HepG2 (cell line): Measurements from ENCODE around the gene AK8. TPM values are rescaled to one million over a fixed set of nuclear protein-coding genes. Genes with fewer than 3 reads are reported as not detected.

Experiments
- ERF ChIP-seq: IDR thresholded peaks from 2 replicates; pipeline ENCODE4 v1.6.1; 2018; ENCODE audit warnings: missing biosample characterization, missing genetic modification reagents
- HNF1A ChIP-seq, 2 experiments: sonication (generic) in 1 of 2; formaldehyde crosslinking in 1 of 2; IDR thresholded peaks; 2 replicates each; pipeline versions ENCODE4 v1.4.0 to v1.6.1; 2016 to 2020; ENCODE audit warnings: borderline replicate concordance in 1 of 2, low read depth in 1 of 2, mild to moderate bottlenecking in 1 of 2, missing genetic modification reagents in 1 of 2
- IKZF4 ChIP-seq: sonication (generic); formaldehyde crosslinking; IDR thresholded peaks from 2 replicates; pipeline ENCODE4 v1.5.1; 2020; ENCODE audit warnings: borderline replicate concordance, mild to moderate bottlenecking, low read depth, missing genetic modification reagents; ENCODE audit errors: not compliant biosample characterization
- KLF6 ChIP-seq: IDR thresholded peaks from 2 replicates; pipeline ENCODE4 v1.8.0; 2016; ENCODE audit warnings: missing biosample characterization, missing genetic modification reagents
- STAG1 ChIP-seq: sonication (generic); formaldehyde crosslinking; IDR thresholded peaks from 2 replicates; pipeline ENCODE4 v1.4.0; 2020; ENCODE audit warnings: missing genetic modification reagents
- YEATS2 ChIP-seq: sonication (generic); formaldehyde crosslinking; IDR thresholded peaks from 2 replicates; pipeline ENCODE4 v1.4.0; 2020; ENCODE audit warnings: missing genetic modification reagents, borderline replicate concordance
- ZBTB21 ChIP-seq: sonication (generic); formaldehyde crosslinking; IDR thresholded peaks from 2 replicates; pipeline ENCODE4 v1.4.0; 2020; ENCODE audit warnings: missing genetic modification reagents
- ZNF230 ChIP-seq: sonication (generic); formaldehyde crosslinking; IDR thresholded peaks from 2 replicates; pipeline ENCODE4 v1.4.0; 2020; ENCODE audit warnings: mild to moderate bottlenecking, missing genetic modification reagents
- polyA plus RNA-seq, 8 experiments: library from polyadenylated mRNA; depleted of rRNA in 3 of 8; stranded (reverse) in 7 of 8; unstranded in 1 of 8; fragments of >200 nt; fragmentation: Illumina TruSeq in 4 of 8; extraction: Trizol in 4 of 8; gene quantifications; 2 replicates each; pipeline versions ENCODE4 v1.2.1 to v1.2.3, GENCODE V29; 2011 to 2016; ENCODE audit warnings: low read depth in 4 of 8, missing spikeins in 1 of 8, mixed read lengths in 1 of 8; ENCODE audit not compliant: insufficient read depth in 1 of 8
- total RNA-seq, 5 experiments: library from RNA; depleted of rRNA; stranded (reverse); fragments of >200 nt; fragmentation: Illumina TruSeq; extraction: Trizol; gene quantifications; 2 replicates each; pipeline ENCODE4 v1.2.3, GENCODE V29; 2016; ENCODE audit warnings: low read depth in 1 of 5
- TF ChIP-seq, protein P1 (sequence below): fragments of 450-650 bp; IDR thresholded peaks from 2 replicates; pipeline ENCODE4 v1.6.1; 2017
- TF ChIP-seq, protein P2 (sequence below): sonication (generic); IDR thresholded peaks from 2 replicates; pipeline ENCODE4 v1.6.1; 2016; ENCODE audit warnings: low read depth, borderline replicate concordance
- TF ChIP-seq, protein P3 (sequence below): sonication (generic); formaldehyde crosslinking; IDR thresholded peaks from 2 replicates; pipeline ENCODE4 v1.4.0; 2020; ENCODE audit warnings: mild to moderate bottlenecking, missing genetic modification reagents
- TF ChIP-seq, protein P4 (sequence below): sonication (generic); formaldehyde crosslinking; IDR thresholded peaks from 2 replicates; pipeline ENCODE4 v1.5.0; 2020; ENCODE audit warnings: mild to moderate bottlenecking, missing genetic modification reagents, moderate library complexity

The AK8 gene
- total and polyA plus RNA-seq, 2 of the 13 experiments (the other 11 are each of a cell fraction or from before 2014, with no cell fraction given): 0.11 TPM; not detected in 1

DNA sequence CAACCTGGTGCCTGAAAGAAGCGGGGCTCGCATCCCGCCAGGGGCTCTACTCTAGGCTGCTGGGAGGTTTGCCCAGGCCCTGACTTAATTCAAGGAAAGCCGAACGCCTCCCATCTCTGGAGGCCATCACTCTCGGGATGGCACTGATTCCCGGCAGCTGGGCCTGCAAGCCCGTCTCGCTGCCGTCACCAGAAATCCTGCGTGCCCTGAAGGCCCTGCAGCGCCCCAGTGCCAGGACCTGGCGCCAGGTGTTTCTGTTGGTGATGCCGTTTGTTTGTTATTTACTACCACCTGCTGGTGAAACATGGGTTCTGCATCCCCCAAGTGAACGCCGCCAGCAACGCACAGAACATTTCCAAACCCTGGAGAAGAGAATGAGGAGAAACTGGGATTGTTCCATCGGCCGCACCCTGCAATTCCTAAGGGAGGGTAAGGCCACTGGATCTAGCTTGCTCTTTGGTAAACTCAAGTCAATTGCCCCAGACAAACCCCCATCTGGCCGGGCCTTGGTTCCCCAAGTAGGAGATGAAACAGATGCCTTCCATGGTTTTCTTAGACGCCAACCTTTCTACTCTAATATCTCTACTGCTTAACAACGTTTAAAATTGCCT lies 77.9 kb downstream of the AK8 start (continued):
- TF ChIP-seq, protein P1, sequence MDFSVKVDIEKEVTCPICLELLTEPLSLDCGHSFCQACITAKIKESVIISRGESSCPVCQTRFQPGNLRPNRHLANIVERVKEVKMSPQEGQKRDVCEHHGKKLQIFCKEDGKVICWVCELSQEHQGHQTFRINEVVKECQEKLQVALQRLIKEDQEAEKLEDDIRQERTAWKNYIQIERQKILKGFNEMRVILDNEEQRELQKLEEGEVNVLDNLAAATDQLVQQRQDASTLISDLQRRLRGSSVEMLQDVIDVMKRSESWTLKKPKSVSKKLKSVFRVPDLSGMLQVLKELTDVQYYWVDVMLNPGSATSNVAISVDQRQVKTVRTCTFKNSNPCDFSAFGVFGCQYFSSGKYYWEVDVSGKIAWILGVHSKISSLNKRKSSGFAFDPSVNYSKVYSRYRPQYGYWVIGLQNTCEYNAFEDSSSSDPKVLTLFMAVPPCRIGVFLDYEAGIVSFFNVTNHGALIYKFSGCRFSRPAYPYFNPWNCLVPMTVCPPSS: no peak
- TF ChIP-seq, protein P2, sequence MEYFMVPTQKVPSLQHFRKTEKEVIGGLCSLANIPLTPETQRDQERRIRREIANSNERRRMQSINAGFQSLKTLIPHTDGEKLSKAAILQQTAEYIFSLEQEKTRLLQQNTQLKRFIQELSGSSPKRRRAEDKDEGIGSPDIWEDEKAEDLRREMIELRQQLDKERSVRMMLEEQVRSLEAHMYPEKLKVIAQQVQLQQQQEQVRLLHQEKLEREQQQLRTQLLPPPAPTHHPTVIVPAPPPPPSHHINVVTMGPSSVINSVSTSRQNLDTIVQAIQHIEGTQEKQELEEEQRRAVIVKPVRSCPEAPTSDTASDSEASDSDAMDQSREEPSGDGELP: peak; percentile 47; the same call in 1 of the 2 replicates
- TF ChIP-seq, protein P3, sequence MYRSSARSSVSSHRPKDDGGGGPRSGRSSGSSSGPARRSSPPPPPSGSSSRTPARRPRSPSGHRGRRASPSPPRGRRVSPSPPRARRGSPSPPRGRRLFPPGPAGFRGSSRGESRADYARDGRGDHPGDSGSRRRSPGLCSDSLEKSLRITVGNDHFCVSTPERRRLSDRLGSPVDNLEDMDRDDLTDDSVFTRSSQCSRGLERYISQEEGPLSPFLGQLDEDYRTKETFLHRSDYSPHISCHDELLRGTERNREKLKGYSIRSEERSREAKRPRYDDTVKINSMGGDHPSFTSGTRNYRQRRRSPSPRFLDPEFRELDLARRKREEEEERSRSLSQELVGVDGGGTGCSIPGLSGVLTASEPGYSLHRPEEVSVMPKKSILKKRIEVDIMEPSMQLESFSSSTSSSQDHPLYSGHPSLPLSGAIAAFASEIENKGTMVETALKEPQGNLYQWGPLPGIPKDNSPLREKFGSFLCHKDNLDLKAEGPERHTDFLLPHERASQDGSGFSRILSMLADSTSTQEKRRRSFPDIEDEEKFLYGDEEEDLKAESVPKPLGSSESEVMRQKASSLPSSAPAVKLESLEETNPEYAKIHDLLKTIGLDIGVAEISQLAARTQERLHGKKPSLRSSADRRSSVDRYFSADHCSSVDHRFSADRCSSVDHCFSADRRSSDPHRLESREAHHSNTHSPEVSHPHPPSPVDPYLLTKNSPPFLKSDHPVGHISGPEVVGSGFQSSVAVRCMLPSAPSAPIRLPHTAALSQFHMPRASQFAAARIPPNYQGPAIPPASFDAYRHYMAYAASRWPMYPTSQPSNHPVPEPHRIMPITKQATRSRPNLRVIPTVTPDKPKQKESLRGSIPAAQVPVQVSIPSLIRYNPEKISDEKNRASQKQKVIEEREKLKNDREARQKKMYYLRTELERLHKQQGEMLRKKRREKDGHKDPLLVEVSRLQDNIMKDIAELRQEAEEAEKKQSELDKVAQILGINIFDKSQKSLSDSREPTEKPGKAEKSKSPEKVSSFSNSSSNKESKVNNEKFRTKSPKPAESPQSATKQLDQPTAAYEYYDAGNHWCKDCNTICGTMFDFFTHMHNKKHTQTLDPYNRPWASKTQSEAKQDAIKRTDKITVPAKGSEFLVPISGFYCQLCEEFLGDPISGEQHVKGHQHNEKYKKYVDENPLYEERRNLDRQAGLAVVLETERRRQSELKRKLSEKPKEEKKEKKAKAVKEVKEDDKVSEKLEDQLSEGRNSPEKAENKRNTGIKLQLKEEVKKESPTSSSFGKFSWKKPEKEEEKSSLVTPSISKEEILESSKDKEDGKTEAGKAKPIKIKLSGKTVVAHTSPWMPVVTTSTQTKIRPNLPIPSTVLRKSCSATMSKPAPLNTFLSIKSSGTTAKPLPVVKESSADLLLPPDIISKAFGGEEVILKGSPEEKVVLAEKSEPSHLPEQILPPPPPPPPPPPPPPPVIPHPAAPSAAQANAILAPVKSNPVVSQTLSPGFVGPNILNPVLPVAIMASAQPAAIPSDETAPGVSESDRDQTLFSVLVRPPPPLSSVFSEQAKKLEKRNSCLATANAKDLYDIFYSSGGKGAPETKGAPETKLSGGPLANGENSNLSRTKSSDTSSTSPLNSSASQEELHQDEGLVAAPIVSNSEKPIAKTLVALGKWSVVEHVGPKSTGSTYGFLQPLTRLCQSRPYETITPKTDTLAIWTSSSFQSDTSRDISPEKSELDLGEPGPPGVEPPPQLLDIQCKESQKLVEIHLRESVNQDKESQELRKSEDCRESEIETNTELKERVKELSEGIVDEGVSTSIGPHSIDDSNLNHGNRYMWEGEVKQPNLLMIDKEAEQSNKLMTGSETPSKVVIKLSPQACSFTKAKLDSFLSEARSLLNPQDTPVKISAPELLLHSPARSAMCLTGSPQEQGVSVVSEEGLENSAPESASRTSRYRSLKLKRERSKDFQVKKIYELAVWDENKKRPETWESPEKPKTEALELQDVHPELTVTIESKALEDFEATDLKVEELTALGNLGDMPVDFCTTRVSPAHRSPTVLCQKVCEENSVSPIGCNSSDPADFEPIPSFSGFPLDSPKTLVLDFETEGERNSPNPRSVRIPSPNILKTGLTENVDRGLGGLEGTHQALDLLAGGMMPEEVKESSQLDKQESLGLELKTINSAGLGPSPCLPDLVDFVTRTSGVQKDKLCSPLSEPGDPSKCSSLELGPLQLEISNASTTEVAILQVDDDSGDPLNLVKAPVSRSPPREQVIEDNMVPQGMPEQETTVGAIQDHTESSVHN: no peak
- TF ChIP-seq HNF1A (IDR thresholded peaks at IDR 0.05; ENCODE audit: low read depth): no peak
- no peak for TF ChIP-seq HNF1A (CRISPR knock-in tag; IDR thresholded peaks at IDR 0.05; ENCODE audit: borderline replicate concordance)
- peak; percentile 93 for TF ChIP-seq STAG1 (CRISPR knock-in tag)
- TF ChIP-seq KLF6 (CRISPR knock-in tag): no peak
- TF ChIP-seq ZNF230 (CRISPR knock-in tag): peak; percentile 69; the same call in 1 of the 2 replicates
- no peak for TF ChIP-seq ERF (CRISPR knock-in tag)
- no peak for TF ChIP-seq ZBTB21
- no peak for TF ChIP-seq YEATS2
- TF ChIP-seq, protein P4, sequence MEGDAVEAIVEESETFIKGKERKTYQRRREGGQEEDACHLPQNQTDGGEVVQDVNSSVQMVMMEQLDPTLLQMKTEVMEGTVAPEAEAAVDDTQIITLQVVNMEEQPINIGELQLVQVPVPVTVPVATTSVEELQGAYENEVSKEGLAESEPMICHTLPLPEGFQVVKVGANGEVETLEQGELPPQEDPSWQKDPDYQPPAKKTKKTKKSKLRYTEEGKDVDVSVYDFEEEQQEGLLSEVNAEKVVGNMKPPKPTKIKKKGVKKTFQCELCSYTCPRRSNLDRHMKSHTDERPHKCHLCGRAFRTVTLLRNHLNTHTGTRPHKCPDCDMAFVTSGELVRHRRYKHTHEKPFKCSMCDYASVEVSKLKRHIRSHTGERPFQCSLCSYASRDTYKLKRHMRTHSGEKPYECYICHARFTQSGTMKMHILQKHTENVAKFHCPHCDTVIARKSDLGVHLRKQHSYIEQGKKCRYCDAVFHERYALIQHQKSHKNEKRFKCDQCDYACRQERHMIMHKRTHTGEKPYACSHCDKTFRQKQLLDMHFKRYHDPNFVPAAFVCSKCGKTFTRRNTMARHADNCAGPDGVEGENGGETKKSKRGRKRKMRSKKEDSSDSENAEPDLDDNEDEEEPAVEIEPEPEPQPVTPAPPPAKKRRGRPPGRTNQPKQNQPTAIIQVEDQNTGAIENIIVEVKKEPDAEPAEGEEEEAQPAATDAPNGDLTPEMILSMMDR (CRISPR knock-in tag): peak; percentile 90
- TF ChIP-seq IKZF4 (CRISPR knock-in tag): no peak
